Mesenchymal stem cell (in vitro differentiated cells and primary cell): ENCODE results near the gene NRG3.
A peak's percentile ranks its signal among the peaks of the same experiment; 100 is the strongest.

Source experiments
- DNase-seq: peaks from one replicate; pipeline ENCODE4 v3.0.0-alpha.2; 2013
- H2AFZ ChIP-seq: one replicate; pipeline ENCODE4 v1.6.1; 2013; ENCODE audit warnings: low read depth, mild to moderate bottlenecking, control low read depth, inconsistent platforms, low read length, moderate library complexity
- H2AK5ac ChIP-seq: 2 replicates; pipeline ENCODE4 v1.6.1; 2013; ENCODE audit warnings: low read length, moderate library complexity, mild to moderate bottlenecking, inconsistent platforms; ENCODE audit not compliant: severe bottlenecking
- H2BK120ac ChIP-seq: one replicate; pipeline ENCODE4 v1.6.1; 2013; ENCODE audit warnings: low read depth, mild to moderate bottlenecking, inconsistent platforms, low read length, moderate library complexity
- H2BK12ac ChIP-seq, 2 experiments: one replicate each; pipeline ENCODE4 v1.6.1; 2013; ENCODE audit warnings: inconsistent platforms in 2 of 2, low read length in 2 of 2, mild to moderate bottlenecking in 2 of 2, moderate library complexity in 2 of 2, control low read depth in 1 of 2
- H2BK15ac ChIP-seq: one replicate; pipeline ENCODE4 v1.6.1; 2013; ENCODE audit warnings: mild to moderate bottlenecking, low read depth, inconsistent platforms; ENCODE audit not compliant: poor library complexity, severe bottlenecking
- H2BK5ac ChIP-seq: 2 replicates; pipeline ENCODE4 v1.6.1; 2013; ENCODE audit warnings: low read depth, mild to moderate bottlenecking, low read length, control low read depth, inconsistent platforms; ENCODE audit not compliant: poor library complexity, severe bottlenecking
- H3K14ac ChIP-seq, 2 experiments: one replicate each; pipeline ENCODE4 v1.6.1; 2013; ENCODE audit warnings: inconsistent platforms in 2 of 2, low read length in 2 of 2, control low read depth in 1 of 2, mild to moderate bottlenecking in 1 of 2, moderate library complexity in 1 of 2
- H3K18ac ChIP-seq, 2 experiments: one replicate each; pipeline ENCODE4 v1.6.1; 2013; ENCODE audit warnings: inconsistent platforms in 2 of 2, low read length in 2 of 2, control low read depth in 1 of 2, low read depth in 1 of 2, mild to moderate bottlenecking in 1 of 2
- H3K23ac ChIP-seq, 2 experiments: one replicate each; pipeline ENCODE4 v1.6.1; 2013; ENCODE audit warnings: inconsistent platforms in 2 of 2, low read length in 2 of 2, mild to moderate bottlenecking in 2 of 2, moderate library complexity in 2 of 2, control low read depth in 1 of 2
- H3K27ac ChIP-seq: 2 replicates; pipeline ENCODE4 v1.5.1; 2013; ENCODE audit warnings: mild to moderate bottlenecking, moderate library complexity, low read length, control low read depth, inconsistent platforms; ENCODE audit not compliant: poor library complexity, severe bottlenecking
- H3K27me3 ChIP-seq, 2 experiments: 2 replicates each; pipeline versions ENCODE4 v1.6.1 to v1.7.0; 2013; ENCODE audit warnings: low read length in 2 of 2, mild to moderate bottlenecking in 2 of 2, moderate library complexity in 2 of 2, control low read depth in 1 of 2, inconsistent platforms in 1 of 2; ENCODE audit not compliant: control insufficient read depth in 1 of 2, insufficient read depth in 1 of 2
- H3K36me3 ChIP-seq, 2 experiments: 2 replicates each; pipeline versions ENCODE4 v1.6.1 to v1.7.0; 2013; ENCODE audit warnings: low read length in 2 of 2, control low read depth in 1 of 2, inconsistent platforms in 1 of 2, low read depth in 1 of 2, mild to moderate bottlenecking in 1 of 2; ENCODE audit not compliant: insufficient read depth in 2 of 2, control insufficient read depth in 1 of 2
- H3K4ac ChIP-seq, 2 experiments: one replicate each; pipeline ENCODE4 v1.6.1; 2013; ENCODE audit warnings: inconsistent platforms in 2 of 2, low read length in 2 of 2, mild to moderate bottlenecking in 2 of 2, moderate library complexity in 2 of 2, control low read depth in 1 of 2, low read depth in 1 of 2
- H3K4me1 ChIP-seq: 2 replicates; pipeline ENCODE4 v1.6.1; 2013; ENCODE audit warnings: low read depth, low read length, control low read depth; ENCODE audit not compliant: control insufficient read depth, insufficient read depth
- H3K4me2 ChIP-seq: 2 replicates; pipeline ENCODE4 v1.6.1; 2013; ENCODE audit warnings: low read length, mild to moderate bottlenecking, inconsistent platforms; ENCODE audit not compliant: poor library complexity, severe bottlenecking
- H3K4me3 ChIP-seq, 2 experiments: 2 replicates each; pipeline versions ENCODE4 v1.5.1 to v1.7.0; 2013; ENCODE audit warnings: low read length in 2 of 2, mild to moderate bottlenecking in 2 of 2, control low read depth in 1 of 2, low read depth in 1 of 2; ENCODE audit not compliant: insufficient read depth in 1 of 2
- H3K79me1 ChIP-seq: replicated peaks from 2 replicates; pipeline ENCODE4 v1.6.1; 2013; ENCODE audit warnings: mild to moderate bottlenecking, control low read depth, low read length, inconsistent platforms; ENCODE audit not compliant: poor library complexity, severe bottlenecking
- H3K9ac ChIP-seq: 2 replicates; pipeline ENCODE4 v1.7.0; 2013; ENCODE audit warnings: mild to moderate bottlenecking, low read length, moderate library complexity
- H3K9me3 ChIP-seq: 2 replicates; pipeline ENCODE4 v1.7.0; 2013; ENCODE audit warnings: mild to moderate bottlenecking, low read length; ENCODE audit not compliant: control insufficient read depth
- H4K8ac ChIP-seq: one replicate; pipeline ENCODE4 v1.6.1; 2013; ENCODE audit warnings: inconsistent platforms, mild to moderate bottlenecking, low read length, moderate library complexity
- H4K91ac ChIP-seq: one replicate; pipeline ENCODE4 v1.6.1; 2013; ENCODE audit warnings: mild to moderate bottlenecking, low read length, inconsistent platforms
- WGBS: methylation state at CpG from one replicate; pipeline ENCODE4 v1.1.7; 2013; ENCODE audit warnings: mixed read lengths; 5-methylcytosine and 5-hydroxymethylcytosine counted together

NRG3 gene

GRCh38 chr10:82267960-82268359, 393.0 kb downstream of the NRG3 start:
- Histone ChIP-seq H3K23ac (no peak overlapping the region), H3K9me3 (peaks cover 2% of the 10 kb centered on the region), H3K9ac (no peak overlapping the region), H2BK120ac (no peak overlapping the region), H3K4me1 (no peaks in the 10 kb centered on the region), H3K4me3 (no peak overlapping the region), H3K14ac (no peak overlapping the region), H4K8ac (no peak overlapping the region), H3K18ac (no peak overlapping the region), H2AFZ (no peak overlapping the region), H2BK15ac (no peak overlapping the region), H2BK5ac (no peak overlapping the region), H2BK12ac (no peak overlapping the region), H2AK5ac (no peak overlapping the region), H3K4me2 (no peak overlapping the region), H4K91ac (no peak overlapping the region), H3K36me3 (no peaks in the 10 kb centered on the region), H3K4ac (no peak overlapping the region), H3K79me1 (no peaks in the 10 kb centered on the region), H3K27me3 (no peaks in the 10 kb centered on the region), H3K27ac (no peak overlapping the region)
- no CpG with 5 or more reads among the region's 2 CpGs for WGBS
- DNase-seq = no peak

- Histone ChIP-seq H3K36me3 (no peaks in the 10 kb centered on the region), H2BK12ac (no peak overlapping the region), H3K4me1 (no peaks in the 10 kb centered on the region), H3K4me3 (no peak overlapping the region), H3K23ac (no peak overlapping the region), H3K14ac (no peak overlapping the region), H3K18ac (no peak overlapping the region), H3K9me3 (peaks cover 7% of the 10 kb centered on the region), H3K4ac (no peak overlapping the region), H3K27me3 (no peaks in the 10 kb centered on the region), H3K79me1 (no peaks in the 10 kb centered on the region), H3K4me2 (no peak overlapping the region), H4K91ac (no peak overlapping the region), H3K27ac (no peak overlapping the region), H2BK120ac (no peak overlapping the region), H2AFZ (no peak overlapping the region), H4K8ac (no peak overlapping the region), H3K9ac (no peak overlapping the region), H2BK15ac (no peak overlapping the region), H2BK5ac (no peak overlapping the region), H2AK5ac (no peak overlapping the region)
- no CpG with 5 or more reads among the region's 1 CpG for WGBS
- DNase-seq = peak; percentile 49
Observed at GRCh38 chr10:82277591-82277990, 402.6 kb downstream of the NRG3 start.

DNA sequence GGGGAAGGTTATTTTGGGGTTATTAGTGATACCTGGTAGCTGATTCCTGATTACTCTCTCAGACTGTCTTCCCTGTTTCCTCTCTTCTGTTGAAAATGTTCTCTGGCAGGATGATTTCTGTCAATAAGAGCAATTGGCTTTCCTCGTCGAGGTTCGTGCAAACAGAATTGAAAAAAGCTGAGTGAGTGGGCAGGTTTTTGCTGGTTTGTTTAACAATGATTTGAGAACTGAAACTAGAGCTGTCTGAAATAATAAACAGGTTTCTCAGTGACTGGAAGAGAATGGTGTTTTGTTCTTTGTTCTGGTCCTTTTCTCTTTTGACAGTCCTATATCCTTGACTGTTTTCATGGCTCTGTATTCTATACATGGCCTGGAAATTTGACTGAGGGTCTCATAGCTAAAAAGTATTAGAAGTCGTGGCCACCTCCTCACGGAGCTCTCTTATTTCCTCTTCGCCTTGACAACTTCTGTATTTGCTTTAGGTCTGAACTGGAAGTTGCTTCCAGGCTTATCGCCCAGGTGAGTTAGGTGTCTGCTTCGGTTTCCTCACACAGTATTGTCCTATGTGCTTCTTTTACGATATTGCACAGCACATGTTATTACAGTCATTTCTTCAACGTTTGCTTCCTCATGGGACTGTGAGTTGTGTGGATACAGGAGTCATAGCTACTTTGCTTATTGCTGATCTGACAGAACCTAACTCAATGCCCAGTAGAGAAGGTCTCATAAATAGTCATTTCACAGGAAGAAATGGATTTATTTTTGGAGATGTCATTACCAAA, 403.6 kb downstream of the NRG3 start:
- H3K4ac ChIP-seq = no peak overlapping the region
- no peak overlapping the region for H2BK15ac ChIP-seq
- no peak overlapping the region for H3K14ac ChIP-seq
- H3K36me3 ChIP-seq = no peaks in the 10 kb centered on the region
- H3K9ac ChIP-seq = no peak overlapping the region
- no peak overlapping the region for H3K27ac ChIP-seq
- H3K23ac ChIP-seq = no peak overlapping the region
- DNase-seq = no peak
- H4K8ac ChIP-seq = no peak overlapping the region
- no peak overlapping the region for H2AFZ ChIP-seq
- no peaks in the 10 kb centered on the region for H3K27me3 ChIP-seq
- H3K4me1 ChIP-seq = no peaks in the 10 kb centered on the region
- WGBS = 87% methylated on average over 9 of the region's 10 CpGs
- no peaks in the 10 kb centered on the region for H3K79me1 ChIP-seq
- H2BK5ac ChIP-seq = no peak overlapping the region
- H3K4me3 ChIP-seq = no peak overlapping the region
- peaks cover 4% of the 10 kb centered on the region for H3K9me3 ChIP-seq
- no peak overlapping the region for H2BK12ac ChIP-seq
- no peak overlapping the region for H3K4me2 ChIP-seq
- H2AK5ac ChIP-seq = no peak overlapping the region
- H4K91ac ChIP-seq = no peak overlapping the region
- no peak overlapping the region for H2BK120ac ChIP-seq
- H3K18ac ChIP-seq = no peak overlapping the region

- H2BK5ac ChIP-seq = no peak overlapping the region
- H3K4ac ChIP-seq = no peak overlapping the region
- no peak overlapping the region for H3K14ac ChIP-seq
- no peak overlapping the region for H3K4me2 ChIP-seq
- H3K9ac ChIP-seq = no peak overlapping the region
- no peak overlapping the region for H2AK5ac ChIP-seq
- no peak overlapping the region for H2BK12ac ChIP-seq
- H3K4me1 ChIP-seq = no peaks in the 10 kb centered on the region
- peaks cover 4% of the 10 kb centered on the region for H3K9me3 ChIP-seq
- peak; percentile 45 for DNase-seq
- H3K79me1 ChIP-seq = no peaks in the 10 kb centered on the region
- no peak overlapping the region for H2AFZ ChIP-seq
- H4K8ac ChIP-seq = no peak overlapping the region
- no peak overlapping the region for H3K23ac ChIP-seq
- H3K27ac ChIP-seq = no peak overlapping the region
- H4K91ac ChIP-seq = no peak overlapping the region
- H3K27me3 ChIP-seq = no peaks in the 10 kb centered on the region
- 67% methylated on average over 6 of the region's 8 CpGs for WGBS
- no peak overlapping the region for H2BK15ac ChIP-seq
- no peak overlapping the region for H2BK120ac ChIP-seq
- no peaks in the 10 kb centered on the region for H3K36me3 ChIP-seq
- H3K4me3 ChIP-seq = no peak overlapping the region
- no peak overlapping the region for H3K18ac ChIP-seq
Observed at GRCh38 chr10:82282782-82283456, 407.9 kb downstream of the NRG3 start.
